Stomach smooth muscle (tissue), 2 donors: ENCODE measurements around the gene GABRB2.

ENCODE experiments used
- H3K27ac ChIP-seq: one replicate; pipeline ENCODE4 v1.7.0; 2013; ENCODE audit warnings: mild to moderate bottlenecking, low read length, inconsistent platforms
- H3K27me3 ChIP-seq, 2 donors: one replicate each; pipeline ENCODE4 v1.7.0; 2013; ENCODE audit warnings: low read length in 2 of 2; ENCODE audit not compliant: insufficient read depth in 2 of 2, control insufficient read depth in 1 of 2
- H3K36me3 ChIP-seq, 2 donors: one replicate each; pipeline ENCODE4 v1.7.0; 2013; ENCODE audit warnings: low read length in 2 of 2; ENCODE audit not compliant: control insufficient read depth in 2 of 2, insufficient read depth in 2 of 2
- H3K4me1 ChIP-seq: one replicate; pipeline ENCODE4 v1.7.0; 2013; ENCODE audit warnings: low read length; ENCODE audit not compliant: control insufficient read depth, insufficient read depth
- H3K4me3 ChIP-seq, 2 donors: one replicate each; pipeline ENCODE4 v1.7.0; 2013; ENCODE audit warnings: low read length in 2 of 2
- H3K9ac ChIP-seq, 2 donors: one replicate each; pipeline ENCODE4 v1.7.0; 2013; ENCODE audit warnings: low read length in 2 of 2, mild to moderate bottlenecking in 1 of 2
- H3K9me3 ChIP-seq, 2 donors: one replicate each; pipeline ENCODE4 v1.7.0; 2013; ENCODE audit warnings: low read length in 2 of 2; ENCODE audit not compliant: control insufficient read depth in 2 of 2
- donor health status: healthy.
- donor health status: Pancreatic carcinoma.

The GABRB2 gene

GRCh38 chr5:161369022-161369421 lies 177.5 kb downstream of the GABRB2 start:
- no peaks in the 10 kb centered on the region for H3K9me3 ChIP-seq
- H3K4me1 ChIP-seq, result no peaks in the 10 kb centered on the region
- H3K27ac ChIP-seq, result no peak overlapping the region
- no peaks in the 10 kb centered on the region for H3K36me3 ChIP-seq
- H3K4me3 ChIP-seq, result no peak overlapping the region
- H3K27me3 ChIP-seq, result no peaks in the 10 kb centered on the region
- H3K9ac ChIP-seq, result no peak overlapping the region

GRCh38 chr5:161358446-161358845 lies 188.1 kb downstream of the GABRB2 start:
- Histone ChIP-seq H3K36me3 (no peaks in the 10 kb centered on the region), H3K27ac (no peak overlapping the region), H3K4me3 (no peak overlapping the region), H3K4me1 (no peaks in the 10 kb centered on the region), H3K27me3 (no peaks in the 10 kb centered on the region), H3K9ac (no peak overlapping the region), H3K9me3 (no peaks in the 10 kb centered on the region)

- Histone ChIP-seq H3K9ac (no peak overlapping the region), H3K27me3 (no peaks in the 10 kb centered on the region), H3K36me3 (no peaks in the 10 kb centered on the region), H3K4me1 (no peaks in the 10 kb centered on the region), H3K27ac (no peak overlapping the region), H3K9me3 (no peaks in the 10 kb centered on the region), H3K4me3 (no peak overlapping the region)
Observed at GRCh38 chr5:161344234-161344633, 202.3 kb downstream of the GABRB2 start.

GRCh38 chr5:161342886-161343285 lies 203.6 kb downstream of the GABRB2 start:
- Histone ChIP-seq H3K27ac (no peak overlapping the region), H3K9me3 (no peaks in the 10 kb centered on the region), H3K4me3 (no peak overlapping the region), H3K27me3 (no peaks in the 10 kb centered on the region), H3K36me3 (no peaks in the 10 kb centered on the region), H3K4me1 (no peaks in the 10 kb centered on the region), H3K9ac (no peak overlapping the region)

- H3K27ac ChIP-seq, result no peak overlapping the region
- no peaks in the 10 kb centered on the region for H3K4me1 ChIP-seq
- no peaks in the 10 kb centered on the region for H3K27me3 ChIP-seq
- H3K9me3 ChIP-seq, result no peaks in the 10 kb centered on the region
- no peak overlapping the region for H3K4me3 ChIP-seq
- H3K9ac ChIP-seq, result no peak overlapping the region
- H3K36me3 ChIP-seq, result no peaks in the 10 kb centered on the region
Observed at GRCh38 chr5:161340012-161340411, 206.5 kb downstream of the GABRB2 start.

GRCh38 chr5:161333194-161333880 lies 213.2 kb downstream of the GABRB2 start:
- Histone ChIP-seq H3K27me3 (no peaks in the 10 kb centered on the region), H3K36me3 (no peaks in the 10 kb centered on the region), H3K4me3 (no peak overlapping the region), H3K9me3 (no peaks in the 10 kb centered on the region), H3K4me1 (no peaks in the 10 kb centered on the region), H3K9ac (no peak overlapping the region), H3K27ac (no peak overlapping the region)

- Histone ChIP-seq H3K36me3 (no peaks in the 10 kb centered on the region), H3K9me3 (no peaks in the 10 kb centered on the region), H3K4me3 (no peak overlapping the region), H3K27me3 (no peaks in the 10 kb centered on the region), H3K4me1 (no peaks in the 10 kb centered on the region), H3K9ac (no peak overlapping the region), H3K27ac (no peak overlapping the region)
Observed at GRCh38 chr5:161332343-161332742, 214.2 kb downstream of the GABRB2 start.

- Histone ChIP-seq H3K27ac (no peak overlapping the region), H3K9ac (no peak overlapping the region)
Observed at GRCh38 chr5:161314033-161314432, 232.5 kb downstream of the GABRB2 start.

GRCh38 chr5:161312882-161313281 lies 233.6 kb downstream of the GABRB2 start:
- H3K9me3 ChIP-seq, result no peaks in the 10 kb centered on the region
- H3K27me3 ChIP-seq, result no peaks in the 10 kb centered on the region
- H3K27ac ChIP-seq, result no peak overlapping the region
- no peak overlapping the region for H3K4me3 ChIP-seq
- H3K36me3 ChIP-seq, result no peaks in the 10 kb centered on the region
- no peak overlapping the region for H3K9ac ChIP-seq
- no peaks in the 10 kb centered on the region for H3K4me1 ChIP-seq

More at GRCh38 chr5:161314033-161314432, 232.5 kb downstream of the GABRB2 start:
- no peak overlapping the region for H3K4me3 ChIP-seq
- H3K9me3 ChIP-seq, result no peaks in the 10 kb centered on the region
- H3K27me3 ChIP-seq, result no peaks in the 10 kb centered on the region
- no peaks in the 10 kb centered on the region for H3K4me1 ChIP-seq
- H3K36me3 ChIP-seq, result no peaks in the 10 kb centered on the region

GRCh38 chr5:161311965-161312364 lies 234.6 kb downstream of the GABRB2 start:
- Histone ChIP-seq H3K9ac (no peak overlapping the region), H3K4me3 (no peak overlapping the region), H3K27ac (no peak overlapping the region), H3K36me3 (no peaks in the 10 kb centered on the region), H3K9me3 (no peaks in the 10 kb centered on the region), H3K27me3 (no peaks in the 10 kb centered on the region), H3K4me1 (no peaks in the 10 kb centered on the region)

GRCh38 chr5:161311146-161311708 lies 235.3 kb downstream of the GABRB2 start:
- Histone ChIP-seq H3K27ac (no peak overlapping the region), H3K9me3 (no peaks in the 10 kb centered on the region), H3K4me3 (no peak overlapping the region), H3K27me3 (no peaks in the 10 kb centered on the region), H3K36me3 (no peaks in the 10 kb centered on the region), H3K4me1 (no peaks in the 10 kb centered on the region), H3K9ac (no peak overlapping the region)
